ENCODE results near the gene PKN1. TPM values are rescaled to one million over a fixed set of nuclear protein-coding genes. Genes with fewer than 3 reads are reported as not detected.

The PKN1 gene
- total RNA-seq, 2 donors from 2014 or later, result 54.3 to 255 TPM

DNA sequence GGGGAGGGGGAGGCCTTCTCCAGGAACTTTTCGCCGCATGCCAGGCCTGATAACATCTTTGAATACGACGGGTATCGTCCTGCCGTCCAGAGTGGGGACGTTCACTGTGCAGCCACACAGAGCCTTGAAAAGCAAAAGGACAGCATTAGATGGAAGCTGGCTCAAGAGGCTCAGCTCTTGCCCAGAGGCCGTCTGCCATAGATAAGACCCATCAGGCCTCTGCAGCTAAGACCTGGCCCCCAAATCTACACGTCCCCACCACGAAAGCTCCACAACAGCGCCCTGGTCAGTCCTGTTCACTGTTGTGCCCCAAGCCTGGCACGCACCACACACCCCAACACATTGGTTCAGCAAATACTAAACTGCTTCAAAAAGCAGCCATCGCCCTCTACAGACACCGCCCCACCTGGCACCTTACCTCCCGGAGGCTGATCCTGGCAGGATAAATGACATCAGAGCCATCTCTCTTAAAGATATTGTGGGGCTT, 83.0 kb downstream of the PKN1 start:
- peaks cover 0 to 9% of the 10 kb centered on the region in 2 donors for H3K36me3 ChIP-seq
- 17% methylated on average over 15 of the region's 15 CpGs for WGBS
- TF ChIP-seq POLR2AphosphoS5 (IDR thresholded peaks at IDR 0.05), result peak; percentile 62
- TF ChIP-seq, protein P1, sequence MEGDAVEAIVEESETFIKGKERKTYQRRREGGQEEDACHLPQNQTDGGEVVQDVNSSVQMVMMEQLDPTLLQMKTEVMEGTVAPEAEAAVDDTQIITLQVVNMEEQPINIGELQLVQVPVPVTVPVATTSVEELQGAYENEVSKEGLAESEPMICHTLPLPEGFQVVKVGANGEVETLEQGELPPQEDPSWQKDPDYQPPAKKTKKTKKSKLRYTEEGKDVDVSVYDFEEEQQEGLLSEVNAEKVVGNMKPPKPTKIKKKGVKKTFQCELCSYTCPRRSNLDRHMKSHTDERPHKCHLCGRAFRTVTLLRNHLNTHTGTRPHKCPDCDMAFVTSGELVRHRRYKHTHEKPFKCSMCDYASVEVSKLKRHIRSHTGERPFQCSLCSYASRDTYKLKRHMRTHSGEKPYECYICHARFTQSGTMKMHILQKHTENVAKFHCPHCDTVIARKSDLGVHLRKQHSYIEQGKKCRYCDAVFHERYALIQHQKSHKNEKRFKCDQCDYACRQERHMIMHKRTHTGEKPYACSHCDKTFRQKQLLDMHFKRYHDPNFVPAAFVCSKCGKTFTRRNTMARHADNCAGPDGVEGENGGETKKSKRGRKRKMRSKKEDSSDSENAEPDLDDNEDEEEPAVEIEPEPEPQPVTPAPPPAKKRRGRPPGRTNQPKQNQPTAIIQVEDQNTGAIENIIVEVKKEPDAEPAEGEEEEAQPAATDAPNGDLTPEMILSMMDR (IDR thresholded peaks at IDR 0.05), result peak in 3 of 4 experiments; percentile 10 to 51 (median 35)
- no peak for TF ChIP-seq POLR2A (IDR thresholded peaks at IDR 0.05)
- intact Hi-C loops (cut with DNase I), result loop anchor here (5.0 kb wide), 1 partner anchor 379 kb away; the partner anchor contains the start of gene ASF1B
- no peaks in the 10 kb centered on the region for H3K27me3 ChIP-seq (replicated peaks; ENCODE audit: insufficient read depth)
- peak overlapping the region; percentile 85 to 98 for H3K4me3 ChIP-seq
- DNase-seq (ENCODE audit: low spot score), result peak; percentile 67
- H3K27ac ChIP-seq, result peak overlapping the region; percentile 100
- H3K4me1 ChIP-seq (replicated peaks), result peaks cover 9% of the 10 kb centered on the region
- H3K9me3 ChIP-seq, result no peaks in the 10 kb centered on the region

DNA sequence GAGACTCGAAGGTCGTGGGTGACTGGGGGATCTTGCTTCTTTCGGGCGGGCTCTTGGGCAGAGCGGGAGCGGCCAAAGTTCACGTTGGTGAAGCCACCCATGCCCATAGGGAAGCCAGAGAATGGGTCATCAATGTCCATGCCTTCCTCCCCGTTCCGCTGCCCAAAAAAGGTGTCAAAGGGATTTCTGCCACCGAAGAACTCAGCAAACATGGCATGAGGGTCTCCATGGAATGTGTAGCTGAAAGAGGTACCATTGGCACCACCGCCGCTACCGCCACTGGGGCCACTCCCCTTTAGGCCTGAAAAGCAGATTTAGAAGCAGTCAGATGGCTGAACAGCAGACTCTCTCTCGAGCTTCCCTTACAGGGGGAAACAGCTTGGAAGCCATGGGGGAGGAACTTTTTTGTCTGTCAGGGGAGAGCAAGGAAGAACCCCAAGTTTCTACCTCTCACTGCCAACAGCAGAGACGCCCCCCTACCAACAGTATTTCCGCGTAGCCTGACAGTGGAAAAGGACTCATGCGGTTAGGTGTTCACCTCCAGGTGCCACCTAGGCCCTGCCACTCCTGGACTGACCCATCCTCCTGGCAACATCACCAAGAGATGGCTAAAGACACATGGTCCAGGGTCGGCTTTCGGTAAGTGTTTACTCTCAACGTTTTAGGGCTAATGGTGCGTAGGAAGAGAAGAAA, 83.8 kb downstream of the PKN1 start:
- Histone ChIP-seq H3K9me3 (no peaks in the 10 kb centered on the region), H3K27ac (peak overlapping the region; percentile 100), H3K27me3 (replicated peaks; ENCODE audit: insufficient read depth) (no peaks in the 10 kb centered on the region), H3K4me1 (replicated peaks) (peaks cover 9% of the 10 kb centered on the region), H3K36me3 (peaks cover 0 to 9% of the 10 kb centered on the region in 2 donors), H3K4me3 (peak overlapping the region; percentile 85 to 98)
- TF ChIP-seq POLR2A (IDR thresholded peaks at IDR 0.05) (no peak), POLR2AphosphoS5 (IDR thresholded peaks at IDR 0.05) (peak; percentile 4)
- WGBS, result 14% methylated on average over 22 of the region's 22 CpGs
- intact Hi-C loops (cut with DNase I), result loop anchor here (5.0 kb wide), 1 partner anchor 380 kb away; the partner anchor contains the start of gene ASF1B
- no peak for DNase-seq (ENCODE audit: low spot score)

DNA sequence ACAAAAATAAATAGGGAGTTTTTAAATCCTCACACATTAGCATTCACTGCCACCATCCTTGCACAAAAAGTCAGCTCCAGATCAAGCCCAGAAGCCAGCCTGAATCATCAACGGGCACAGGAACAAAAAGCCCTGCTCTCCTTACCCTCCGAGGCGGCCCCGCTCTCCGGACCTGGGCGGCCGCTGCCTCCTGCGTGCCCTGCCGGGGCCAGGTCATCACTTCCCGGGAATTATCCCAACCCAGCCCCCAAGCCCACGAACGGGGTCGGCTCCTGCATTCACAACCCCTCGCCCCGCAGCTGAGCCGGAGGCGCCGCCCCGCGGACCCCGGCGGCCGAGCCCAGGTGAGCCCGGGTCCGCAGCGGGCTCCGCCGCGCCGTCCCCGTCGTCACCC, 84.3 kb downstream of the PKN1 start:
- peaks cover 0 to 9% of the 10 kb centered on the region in 2 donors for H3K36me3 ChIP-seq
- TF ChIP-seq POLR2A (IDR thresholded peaks at IDR 0.05) (no peak), POLR2AphosphoS5 (IDR thresholded peaks at IDR 0.05) (no peak)
- TF ChIP-seq, protein P1 (IDR thresholded peaks at IDR 0.05), result no peak
- no peak for DNase-seq (ENCODE audit: low spot score)
- H3K9me3 ChIP-seq, result no peaks in the 10 kb centered on the region
- H3K27ac ChIP-seq, result peak overlapping the region; percentile 100
- intact Hi-C loops (cut with DNase I), result loop anchor here (5.0 kb wide), 1 partner anchor 380 kb away; the partner anchor contains the start of gene ASF1B
- whole genome bisulfite sequencing, result 1% methylated on average over 24 of the region's 32 CpGs
- no peaks in the 10 kb centered on the region for H3K27me3 ChIP-seq (replicated peaks; ENCODE audit: insufficient read depth)
- peaks cover 9% of the 10 kb centered on the region for H3K4me1 ChIP-seq (replicated peaks)
- H3K4me3 ChIP-seq, result peak overlapping the region; percentile 85 to 98

DNA sequence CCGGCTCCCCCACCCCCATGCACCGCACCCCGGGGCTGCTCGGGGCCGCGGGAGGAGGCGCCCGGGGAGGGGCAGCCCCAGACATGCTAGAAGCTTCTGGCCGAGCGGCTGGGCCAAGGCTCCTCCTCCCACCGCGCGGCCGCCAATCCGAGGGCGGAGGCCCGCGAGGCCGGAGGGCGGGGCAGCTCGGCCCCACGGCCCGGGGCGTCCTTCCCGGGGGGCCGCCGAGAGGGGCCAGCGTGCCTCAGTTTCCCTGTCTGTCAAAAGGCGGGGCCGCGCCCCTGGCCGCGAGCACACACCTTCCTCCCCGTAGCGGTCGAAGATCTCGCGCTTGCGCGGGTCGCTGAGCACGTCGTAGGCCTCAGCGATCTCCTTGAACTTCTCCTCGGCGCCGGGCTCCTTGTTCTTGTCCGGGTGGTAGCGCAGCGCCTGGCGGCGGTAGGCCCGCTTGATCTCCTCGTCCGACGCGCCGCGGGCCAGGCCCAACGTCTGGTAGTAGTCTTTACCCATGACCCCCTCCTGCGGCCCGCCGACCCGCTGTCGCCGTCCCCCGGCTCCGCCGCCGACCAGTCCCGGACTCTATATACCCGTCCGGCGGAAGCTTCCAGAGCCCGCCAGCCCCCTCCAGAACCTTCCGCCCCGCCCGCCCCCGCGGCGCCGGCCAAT, 84.9 kb downstream of the PKN1 start, which contains the start of gene DNAJB1:
DNAJB1 (minus strand) TSS at position 558 of the 666 bp plus-strand sequence; CDS start at position 510, 48 bp downstream.
- TF ChIP-seq POLR2AphosphoS5 (IDR thresholded peaks at IDR 0.05) (peak; percentile 90), POLR2A (IDR thresholded peaks at IDR 0.05) (peak; percentile 91)
- TF ChIP-seq, protein P1 (IDR thresholded peaks at IDR 0.05), result no peak
- H3K27ac ChIP-seq, result peak within 1 kb of the TSS; percentile 100
- peak; percentile 83 for DNase-seq (ENCODE audit: low spot score)
- H3K27me3 ChIP-seq (replicated peaks; ENCODE audit: insufficient read depth), result no peaks in the 10 kb centered on the region
- peaks cover 0 to 9% of the 10 kb centered on the region in 2 donors for H3K36me3 ChIP-seq
- under 1% methylated on average over 56 of the region's 82 CpGs for WGBS
- intact Hi-C loops (cut with DNase I), result loop anchor here (5.0 kb wide), 1 partner anchor 381 kb away; the partner anchor contains the start of gene ASF1B
- no peaks in the 10 kb centered on the region for H3K9me3 ChIP-seq
- peak within 1 kb of the TSS; percentile 85 to 98 for H3K4me3 ChIP-seq
- peaks cover 9% of the 10 kb centered on the region for H3K4me1 ChIP-seq (replicated peaks)
